ENCODE measurements around the gene LRRC8C.

DNA sequence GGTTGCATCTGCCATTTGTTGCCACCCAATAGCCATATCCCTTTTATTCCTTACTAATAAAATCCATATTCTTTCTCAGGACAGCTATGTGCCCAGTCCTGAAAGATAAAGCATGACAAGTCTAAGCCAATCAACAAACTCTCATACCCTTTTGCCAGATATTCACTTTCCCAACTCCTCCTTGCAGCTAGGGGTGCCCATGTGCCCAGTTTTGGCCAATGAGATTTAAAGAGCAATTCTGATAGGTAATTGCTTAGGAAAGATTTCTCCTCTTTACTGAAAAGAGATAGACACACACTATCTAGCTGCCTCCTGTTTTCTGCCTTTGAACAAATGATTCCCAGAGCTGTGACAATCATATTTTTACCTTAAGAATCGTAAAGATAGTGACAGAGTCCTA, 132.9 kb downstream of the LRRC8C start:
- TF ChIP-seq CTCF (IDR thresholded peaks at IDR 0.05) (no peak), ZFX (IDR thresholded peaks at IDR 0.05; ENCODE audit: borderline replicate concordance) (no peak)
